ENCODE measurements around the gene ARSB.

The ARSB gene

GRCh38 chr5:78795757-78796156 is 189.4 kb downstream of the ARSB start:
- Histone ChIP-seq H3K36me3 (replicated peaks in 1 of 2; ENCODE audit: control insufficient read depth in 2 of 2, insufficient read depth in 2 of 2, low read length in 2 of 2) (no peaks in the 10 kb centered on the region), H2BK12ac (ENCODE audit: low read length) (no peak overlapping the region), H2AK5ac (ENCODE audit: low read depth, low read length) (no peak overlapping the region), H2BK120ac (ENCODE audit: low read depth, low read length) (no peak overlapping the region), H2BK15ac (ENCODE audit: low read length) (no peak overlapping the region), H3K9ac (ENCODE audit: low read depth, low read length, poor library complexity) (no peak overlapping the region), H3K23ac (ENCODE audit: low read depth, low read length, poor library complexity) (no peak overlapping the region), H3K4me1 (ENCODE audit: control insufficient read depth in 2 of 2, insufficient read depth in 1 of 2, low read depth in 1 of 2, low read length in 2 of 2) (peaks cover 3 to 4% of the 10 kb centered on the region in 2 donors), H2BK5ac (ENCODE audit: low read length) (no peak overlapping the region), H4K91ac (ENCODE audit: low read depth, low read length, poor library complexity) (no peak overlapping the region), H3K9me3 (replicated peaks in 1 of 2; ENCODE audit: control insufficient read depth in 2 of 2, insufficient read depth in 1 of 2, low read depth in 1 of 2, low read length in 2 of 2) (no peaks in the 10 kb centered on the region), H3K4me3 (ENCODE audit: low read length in 2 of 2) (no peak overlapping the region), H3K27me3 (ENCODE audit: control insufficient read depth in 3 of 3, insufficient read depth in 3 of 3, low read depth in 1 of 3, low read length in 3 of 3) (no peaks in the 10 kb centered on the region), H4K8ac (ENCODE audit: low read depth, low read length) (no peak overlapping the region), H3K4me2 (ENCODE audit: insufficient read depth, low read length, poor library complexity, severe bottlenecking) (no peak overlapping the region), H2AFZ (ENCODE audit: low read length) (no peak overlapping the region), H3K27ac (replicated peaks; ENCODE audit: low read length) (no peak overlapping the region), H3K18ac (ENCODE audit: low read length) (no peak overlapping the region), H3K4ac (ENCODE audit: low read length) (no peak overlapping the region), H3K14ac (ENCODE audit: low read length) (no peak overlapping the region), H3K79me1 (ENCODE audit: low read depth, low read length) (no peaks in the 10 kb centered on the region)
- no peak for DNase-seq (ENCODE audit: low spot score)
- no CpG with 5 or more reads among the region's 2 CpGs for WGBS, 2 donors (ENCODE audit: extremely low coverage in 2 of 2, insufficient read length in 2 of 2, insufficient replicate concordance in 1 of 2)

- no peak overlapping the region for H3K27ac ChIP-seq (replicated peaks; ENCODE audit: low read length)
- H3K9ac ChIP-seq (ENCODE audit: low read depth, low read length, poor library complexity), result no peak overlapping the region
- H4K8ac ChIP-seq (ENCODE audit: low read depth, low read length), result no peak overlapping the region
- H3K18ac ChIP-seq (ENCODE audit: low read length), result no peak overlapping the region
- no peak overlapping the region for H2AK5ac ChIP-seq (ENCODE audit: low read depth, low read length)
- H3K4me3 ChIP-seq (ENCODE audit: low read length in 2 of 2), result no peak overlapping the region
- no peak overlapping the region for H2BK12ac ChIP-seq (ENCODE audit: low read length)
- H3K4me2 ChIP-seq (ENCODE audit: insufficient read depth, low read length, poor library complexity, severe bottlenecking), result no peak overlapping the region
- H3K23ac ChIP-seq (ENCODE audit: low read depth, low read length, poor library complexity), result no peak overlapping the region
- H3K36me3 ChIP-seq (replicated peaks in 1 of 2; ENCODE audit: control insufficient read depth in 2 of 2, insufficient read depth in 2 of 2, low read length in 2 of 2), result no peaks in the 10 kb centered on the region
- H3K9me3 ChIP-seq (replicated peaks in 1 of 2; ENCODE audit: control insufficient read depth in 2 of 2, insufficient read depth in 1 of 2, low read depth in 1 of 2, low read length in 2 of 2), result no peaks in the 10 kb centered on the region
- H3K4ac ChIP-seq (ENCODE audit: low read length), result no peak overlapping the region
- no peak overlapping the region for H2BK120ac ChIP-seq (ENCODE audit: low read depth, low read length)
- no peak overlapping the region for H3K14ac ChIP-seq (ENCODE audit: low read length)
- H2BK15ac ChIP-seq (ENCODE audit: low read length), result no peak overlapping the region
- H4K91ac ChIP-seq (ENCODE audit: low read depth, low read length, poor library complexity), result no peak overlapping the region
- H2AFZ ChIP-seq (ENCODE audit: low read length), result no peak overlapping the region
- H2BK5ac ChIP-seq (ENCODE audit: low read length), result no peak overlapping the region
- no CpG with 5 or more reads among the region's 1 CpG for WGBS, 2 donors (ENCODE audit: extremely low coverage in 2 of 2, insufficient read length in 2 of 2, insufficient replicate concordance in 1 of 2)
- no peaks in the 10 kb centered on the region for H3K27me3 ChIP-seq (ENCODE audit: control insufficient read depth in 3 of 3, insufficient read depth in 3 of 3, low read depth in 1 of 3, low read length in 3 of 3)
- H3K4me1 ChIP-seq (ENCODE audit: control insufficient read depth in 2 of 2, insufficient read depth in 1 of 2, low read depth in 1 of 2, low read length in 2 of 2), result peaks cover 3 to 4% of the 10 kb centered on the region in 2 donors
- H3K79me1 ChIP-seq (ENCODE audit: low read depth, low read length), result no peaks in the 10 kb centered on the region
- no peak for DNase-seq (ENCODE audit: low spot score)
These were observed 190.4 kb downstream of the ARSB start for GRCh38 chr5:78794693-78795215.

- Histone ChIP-seq H3K4me3 (ENCODE audit: low read length in 2 of 2) (no peak overlapping the region), H2AFZ (ENCODE audit: low read length) (no peak overlapping the region), H2BK5ac (ENCODE audit: low read length) (no peak overlapping the region), H2BK15ac (ENCODE audit: low read length) (no peak overlapping the region), H3K27ac (replicated peaks; ENCODE audit: low read length) (no peak overlapping the region), H2BK120ac (ENCODE audit: low read depth, low read length) (no peak overlapping the region), H3K14ac (ENCODE audit: low read length) (no peak overlapping the region), H3K18ac (ENCODE audit: low read length) (no peak overlapping the region), H3K4me1 (ENCODE audit: control insufficient read depth in 2 of 2, insufficient read depth in 1 of 2, low read depth in 1 of 2, low read length in 2 of 2) (peaks cover 3 to 4% of the 10 kb centered on the region in 2 donors), H4K91ac (ENCODE audit: low read depth, low read length, poor library complexity) (no peak overlapping the region), H2BK12ac (ENCODE audit: low read length) (no peak overlapping the region), H3K9me3 (replicated peaks in 1 of 2; ENCODE audit: control insufficient read depth in 2 of 2, insufficient read depth in 1 of 2, low read depth in 1 of 2, low read length in 2 of 2) (no peaks in the 10 kb centered on the region), H3K27me3 (ENCODE audit: control insufficient read depth in 3 of 3, insufficient read depth in 3 of 3, low read depth in 1 of 3, low read length in 3 of 3) (no peaks in the 10 kb centered on the region), H4K8ac (ENCODE audit: low read depth, low read length) (no peak overlapping the region), H3K9ac (ENCODE audit: low read depth, low read length, poor library complexity) (no peak overlapping the region), H2AK5ac (ENCODE audit: low read depth, low read length) (no peak overlapping the region), H3K79me1 (ENCODE audit: low read depth, low read length) (no peaks in the 10 kb centered on the region), H3K4me2 (ENCODE audit: insufficient read depth, low read length, poor library complexity, severe bottlenecking) (no peak overlapping the region), H3K36me3 (replicated peaks in 1 of 2; ENCODE audit: control insufficient read depth in 2 of 2, insufficient read depth in 2 of 2, low read length in 2 of 2) (no peaks in the 10 kb centered on the region), H3K23ac (ENCODE audit: low read depth, low read length, poor library complexity) (no peak overlapping the region), H3K4ac (ENCODE audit: low read length) (no peak overlapping the region)
- WGBS, 2 donors (ENCODE audit: extremely low coverage in 2 of 2, insufficient read length in 2 of 2, insufficient replicate concordance in 1 of 2), result no CpG with 5 or more reads among the region's 7 CpGs
- no peak for DNase-seq (ENCODE audit: low spot score)
These were observed 191.0 kb downstream of the ARSB start for GRCh38 chr5:78793907-78794662.

- no peak overlapping the region for H3K23ac ChIP-seq (ENCODE audit: low read depth, low read length, poor library complexity)
- no CpG with 5 or more reads among the region's 10 CpGs for WGBS, 2 donors (ENCODE audit: extremely low coverage in 2 of 2, insufficient read length in 2 of 2, insufficient replicate concordance in 1 of 2)
- H2BK12ac ChIP-seq (ENCODE audit: low read length), result no peak overlapping the region
- no peak overlapping the region for H4K91ac ChIP-seq (ENCODE audit: low read depth, low read length, poor library complexity)
- H3K14ac ChIP-seq (ENCODE audit: low read length), result no peak overlapping the region
- H2BK120ac ChIP-seq (ENCODE audit: low read depth, low read length), result no peak overlapping the region
- H3K27ac ChIP-seq (replicated peaks; ENCODE audit: low read length), result no peak overlapping the region
- no peak overlapping the region for H3K18ac ChIP-seq (ENCODE audit: low read length)
- no peak overlapping the region for H3K4me2 ChIP-seq (ENCODE audit: insufficient read depth, low read length, poor library complexity, severe bottlenecking)
- H2AK5ac ChIP-seq (ENCODE audit: low read depth, low read length), result no peak overlapping the region
- H2BK5ac ChIP-seq (ENCODE audit: low read length), result no peak overlapping the region
- no peaks in the 10 kb centered on the region for H3K36me3 ChIP-seq (replicated peaks in 1 of 2; ENCODE audit: control insufficient read depth in 2 of 2, insufficient read depth in 2 of 2, low read length in 2 of 2)
- DNase-seq (ENCODE audit: low spot score), result no peak
- no peak overlapping the region for H2BK15ac ChIP-seq (ENCODE audit: low read length)
- no peaks in the 10 kb centered on the region for H3K79me1 ChIP-seq (ENCODE audit: low read depth, low read length)
- H3K4ac ChIP-seq (ENCODE audit: low read length), result no peak overlapping the region
- no peaks in the 10 kb centered on the region for H3K27me3 ChIP-seq (ENCODE audit: control insufficient read depth in 3 of 3, insufficient read depth in 3 of 3, low read depth in 1 of 3, low read length in 3 of 3)
- peaks cover 3 to 4% of the 10 kb centered on the region in 2 donors for H3K4me1 ChIP-seq (ENCODE audit: control insufficient read depth in 2 of 2, insufficient read depth in 1 of 2, low read depth in 1 of 2, low read length in 2 of 2)
- no peak overlapping the region for H3K4me3 ChIP-seq (ENCODE audit: low read length in 2 of 2)
- H3K9ac ChIP-seq (ENCODE audit: low read depth, low read length, poor library complexity), result no peak overlapping the region
- no peaks in the 10 kb centered on the region for H3K9me3 ChIP-seq (replicated peaks in 1 of 2; ENCODE audit: control insufficient read depth in 2 of 2, insufficient read depth in 1 of 2, low read depth in 1 of 2, low read length in 2 of 2)
- no peak overlapping the region for H4K8ac ChIP-seq (ENCODE audit: low read depth, low read length)
- no peak overlapping the region for H2AFZ ChIP-seq (ENCODE audit: low read length)
These were observed 192.6 kb downstream of the ARSB start for GRCh38 chr5:78792345-78793055.
